ENCODE results near the gene CARD18. TPM values are rescaled to one million over a fixed set of nuclear protein-coding genes. Genes with fewer than 3 reads are reported as not detected.

The CARD18 gene
- total and polyA plus RNA-seq, 2 experiments from 2014 or later = not detected

- Mint-ChIP-seq H3K9me3 (no peaks in the 10 kb centered on the region), H3K36me3 (ENCODE audit: low read depth) (no peaks in the 10 kb centered on the region), H3K4me1 (peaks cover 10% of the 10 kb centered on the region), H3K4me3 (no peak overlapping the region), H3K27me3 (ENCODE audit: insufficient read depth, low read depth, poor library complexity) (no peaks in the 10 kb centered on the region), H3K27ac (no peak overlapping the region)
- no peaks in the 10 kb centered on the region for H3K36me3 ChIP-seq (ENCODE audit: insufficient read depth)
- no peaks in the 10 kb centered on the region for H3F3A ChIP-seq (replicated peaks; ENCODE audit: low read depth)
- H3K27ac ChIP-seq (ENCODE audit: low read depth) = no peak overlapping the region
- peaks cover 6% of the 10 kb centered on the region; the same call in 1 of the 2 replicates for H3K4me1 ChIP-seq (ENCODE audit: insufficient read depth)
- no peak overlapping the region for H3K4me2 ChIP-seq
- DNase-seq (ENCODE audit: low spot score) = no peak
- ATAC-seq = no peak
- no peak overlapping the region for H2AFZ ChIP-seq
- TF ChIP-seq ZNF462 (CRISPR knock-in tag; IDR thresholded peaks at IDR 0.05) (no peak), POLR2AphosphoS5 (IDR thresholded peaks at IDR 0.05; ENCODE audit: low read depth) (no peak), NANOG (IDR thresholded peaks at IDR 0.05; ENCODE audit: borderline replicate concordance) (no peak), REST (IDR thresholded peaks at IDR 0.05; ENCODE audit: unreplicated experiment) (no peak), JUNB (IDR thresholded peaks at IDR 0.05; ENCODE audit: unreplicated experiment) (no peak), EZH2 (IDR thresholded peaks at IDR 0.05; ENCODE audit: low read depth, unreplicated experiment) (no peak), CREB1 (CRISPR knock-in tag; IDR thresholded peaks at IDR 0.05; ENCODE audit: low read depth) (no peak), ZNF331 (CRISPR knock-in tag; IDR thresholded peaks at IDR 0.05; ENCODE audit: low read depth) (no peak), ZNF114 (CRISPR knock-in tag; IDR thresholded peaks at IDR 0.05) (no peak), STAT1 (IDR thresholded peaks at IDR 0.05; ENCODE audit: unreplicated experiment) (no peak), ETS1 (IDR thresholded peaks at IDR 0.05) (no peak), EZH2phosphoT487 (IDR thresholded peaks at IDR 0.05; ENCODE audit: unreplicated experiment) (no peak), CTCF (conservative IDR thresholded peaks at IDR 0.05; ENCODE audit: low read depth in 2 of 2) (no peak)
- no peaks in the 10 kb centered on the region for H3K27me3 ChIP-seq (ENCODE audit: insufficient read depth)
- H3K9me2 ChIP-seq (ENCODE audit: insufficient read depth) = 0 out of 2 replicates have a peak, but pooled peaks cover 2% of the 10 kb centered on the region
- no peak overlapping the region for H3K4me3 ChIP-seq
- H3K79me2 ChIP-seq (replicated peaks; ENCODE audit: insufficient read depth) = no peaks in the 10 kb centered on the region
- H4K20me1 ChIP-seq (replicated peaks; ENCODE audit: insufficient read depth) = no peaks in the 10 kb centered on the region
Observed at GRCh38 chr11:105152021-105152512, 12.5 kb upstream of the CARD18 start.

All from GM23338 (cell line).